GM12872 (cell line): ENCODE results near the gene ASAP2.

Experiments
- CTCF ChIP-seq: IDR thresholded peaks from 3 replicates; pipeline ENCODE4 v1.5.1; 2011; ENCODE audit warnings: low read depth, mild to moderate bottlenecking, low read length, moderate library complexity; ENCODE audit not compliant: insufficient read depth

ASAP2 gene

GRCh38 chr2:9276074-9276473 lies 69.5 kb downstream of the ASAP2 start:
- TF ChIP-seq CTCF = no peak

- no peak for TF ChIP-seq CTCF
Measured at GRCh38 chr2:9276901-9277451, 70.4 kb downstream of the ASAP2 start.

- TF ChIP-seq CTCF = no peak
Measured at GRCh38 chr2:9278439-9278838, 71.8 kb downstream of the ASAP2 start.

- no peak for TF ChIP-seq CTCF
Measured at GRCh38 chr2:9279426-9279825, 72.8 kb downstream of the ASAP2 start.

GRCh38 chr2:9280224-9280623 lies 73.6 kb downstream of the ASAP2 start:
- TF ChIP-seq CTCF = no peak

- TF ChIP-seq CTCF = no peak
Measured at GRCh38 chr2:9281145-9281544, 74.5 kb downstream of the ASAP2 start.

- no peak for TF ChIP-seq CTCF
Measured at GRCh38 chr2:9282128-9283112, 75.8 kb downstream of the ASAP2 start.
